Skeletal muscle satellite cell (primary cell): ENCODE data around the gene MED8. TPM values are rescaled to one million over a fixed set of nuclear protein-coding genes. Genes with fewer than 3 reads are reported as not detected.

Experiments
- H3K27me3 ChIP-seq: 2 replicates; pipeline ENCODE4 v1.7.0; 2013; ENCODE audit warnings: low read length; ENCODE audit not compliant: control insufficient read depth, insufficient read depth
- H3K36me3 ChIP-seq: 2 replicates; pipeline ENCODE4 v1.7.0; 2013; ENCODE audit warnings: mild to moderate bottlenecking, control low read depth, low read length; ENCODE audit not compliant: insufficient read depth
- H3K4me1 ChIP-seq: 2 replicates; pipeline ENCODE4 v1.7.0; 2013; ENCODE audit warnings: low read length; ENCODE audit not compliant: control insufficient read depth, insufficient read depth
- H3K4me2 ChIP-seq: 2 replicates; pipeline ENCODE4 v1.7.0; 2013; ENCODE audit warnings: mild to moderate bottlenecking, low read length
- H3K4me3 ChIP-seq: 2 replicates; pipeline ENCODE4 v1.7.0; 2013; ENCODE audit warnings: low read length
- H3K9ac ChIP-seq: 2 replicates; pipeline ENCODE4 v1.7.0; 2013; ENCODE audit warnings: mild to moderate bottlenecking, low read depth, low read length, moderate library complexity
- H3K9me3 ChIP-seq: replicated peaks from 2 replicates; pipeline ENCODE4 v1.7.0; 2013; ENCODE audit warnings: mild to moderate bottlenecking, control low read depth, low read length
- total RNA-seq: library from RNA; depleted of rRNA; stranded (reverse); fragments of >200 nt; gene quantifications from 2 replicates; pipeline ENCODE4 v1.2.3, GENCODE V29; 2012; rRNA removed

MED8 gene
- total RNA-seq = 56.3 and 59.2 TPM in 2 replicates

DNA sequence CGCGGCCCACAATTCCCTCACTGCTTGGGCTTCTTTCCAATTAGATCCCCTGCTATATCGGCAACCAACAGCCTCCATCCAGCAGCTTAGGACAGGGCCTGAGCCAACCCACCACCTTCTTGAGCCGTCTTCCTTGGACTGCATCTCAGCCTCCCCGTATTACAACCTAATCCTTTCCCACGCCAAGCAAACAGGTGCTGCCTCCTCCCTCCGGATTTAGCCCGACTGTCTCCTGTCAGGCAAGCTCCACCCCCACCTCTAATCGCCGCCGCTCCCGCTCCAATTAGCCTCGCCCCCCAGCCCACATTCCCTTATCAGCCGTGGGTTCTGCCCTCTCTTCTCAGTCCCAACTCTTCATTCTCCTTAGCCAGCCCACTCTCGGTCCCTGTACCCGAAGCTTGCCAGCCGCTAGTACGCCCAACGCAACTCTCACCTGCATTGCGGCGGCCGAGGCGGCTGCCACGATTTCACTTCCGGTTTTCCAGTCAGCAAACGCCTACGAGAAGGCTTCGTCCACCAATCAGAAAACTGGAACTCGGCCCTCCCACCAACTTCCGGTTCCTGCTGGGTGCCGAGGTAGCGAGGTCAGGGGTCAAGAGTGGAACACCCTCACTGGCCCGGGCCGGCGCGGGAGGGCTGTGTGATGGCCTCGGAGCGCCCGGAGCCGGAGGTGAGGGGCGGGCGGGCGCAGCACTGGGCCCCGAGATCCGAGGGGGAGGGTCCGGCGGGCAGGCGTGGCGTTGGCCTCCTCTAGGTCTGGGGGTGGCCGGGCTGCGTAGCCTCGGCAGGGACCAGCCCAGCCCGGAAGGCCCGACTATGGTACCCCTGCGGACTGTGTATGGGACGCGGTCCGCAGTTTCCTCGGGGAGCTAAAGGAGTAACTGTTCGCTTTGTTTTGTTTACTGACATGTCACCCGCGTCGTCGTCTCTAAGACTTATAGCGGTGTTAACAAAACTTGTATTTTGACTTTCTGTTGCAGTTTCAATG is at the start of gene MED8, which contains the start of gene SZT2:
MED8 (minus strand) TSS at position 475 of the 988 bp plus-strand sequence; CDS start at position 439, 36 bp downstream.
SZT2 (plus strand) TSS at position 574 of the 988 bp plus-strand sequence; CDS start at position 644, 70 bp downstream.
- H3K27me3 ChIP-seq = no peaks in the 10 kb centered on the region
- peaks cover 34% of the 10 kb centered on the region for H3K36me3 ChIP-seq
- H3K4me3 ChIP-seq = peak within 1 kb of the TSS; percentile 99
- peaks cover 20% of the 10 kb centered on the region for H3K4me1 ChIP-seq
- H3K4me2 ChIP-seq = peak within 1 kb of the TSS; percentile 89
- H3K9ac ChIP-seq = peak within 1 kb of the TSS; percentile 96
- no peaks in the 10 kb centered on the region for H3K9me3 ChIP-seq

DNA sequence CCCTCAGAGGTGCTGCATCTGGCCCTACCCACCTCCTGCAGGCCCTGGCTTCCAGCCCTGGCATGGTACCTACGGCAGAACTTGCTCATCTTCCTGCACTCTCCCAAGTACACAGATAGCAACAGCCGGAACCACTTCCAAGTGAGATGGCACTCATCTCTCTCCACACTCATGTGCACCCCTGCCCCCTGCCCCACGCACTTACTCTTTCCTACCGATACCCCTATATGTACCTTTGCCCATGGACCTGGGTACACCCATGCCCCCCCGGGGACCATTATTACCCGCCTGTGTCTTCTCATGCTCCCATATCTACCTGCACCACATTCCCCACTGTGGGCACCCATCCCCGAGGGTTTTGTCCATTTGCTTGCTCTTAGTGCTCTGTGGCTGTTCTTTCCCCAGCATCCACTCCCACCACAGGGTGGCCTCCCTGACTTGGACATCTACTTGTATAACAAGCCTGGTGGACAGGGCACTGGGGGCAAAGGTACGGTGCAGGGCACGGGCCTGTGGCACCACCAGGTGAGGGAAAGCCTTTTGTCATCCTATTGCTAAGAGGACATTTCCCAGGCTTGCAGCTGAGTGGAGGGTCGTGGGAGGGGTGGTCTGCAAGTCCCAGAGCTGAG is 49.5 kb upstream of the MED8 start:
- no peaks in the 10 kb centered on the region for H3K9me3 ChIP-seq
- H3K4me2 ChIP-seq = no peak overlapping the region
- peaks cover 76% of the 10 kb centered on the region for H3K36me3 ChIP-seq
- no peak overlapping the region for H3K9ac ChIP-seq
- no peak overlapping the region for H3K4me3 ChIP-seq
- no peaks in the 10 kb centered on the region for H3K4me1 ChIP-seq
- H3K27me3 ChIP-seq = no peaks in the 10 kb centered on the region

DNA sequence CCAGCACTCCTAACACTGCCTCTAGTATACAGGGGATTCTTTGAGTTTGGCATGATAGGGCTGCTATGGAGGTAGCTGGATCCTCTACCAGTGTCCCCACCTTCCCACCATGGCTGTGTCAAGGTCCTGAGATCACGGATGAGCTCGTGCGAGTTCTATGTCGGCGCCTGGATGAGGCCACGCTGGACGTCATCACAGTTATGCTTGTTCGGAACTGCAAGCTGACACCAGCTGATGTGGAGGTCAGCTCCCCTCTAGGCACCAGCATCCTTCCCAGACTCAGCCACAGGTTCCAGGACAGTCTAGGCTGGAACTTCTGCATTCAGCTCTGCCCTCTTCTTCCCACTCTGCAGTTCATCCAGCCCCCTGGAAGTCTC is 49.0 kb upstream of the MED8 start:
- no peaks in the 10 kb centered on the region for H3K9me3 ChIP-seq
- H3K4me2 ChIP-seq = no peak overlapping the region
- H3K27me3 ChIP-seq = no peaks in the 10 kb centered on the region
- H3K4me1 ChIP-seq = no peaks in the 10 kb centered on the region
- H3K4me3 ChIP-seq = no peak overlapping the region
- no peak overlapping the region for H3K9ac ChIP-seq
- H3K36me3 ChIP-seq = peaks cover 76% of the 10 kb centered on the region

GRCh38 chr1:43438006-43438405 is 48.4 kb upstream of the MED8 start:
- no peak overlapping the region for H3K9ac ChIP-seq
- H3K36me3 ChIP-seq = peaks cover 74% of the 10 kb centered on the region

DNA sequence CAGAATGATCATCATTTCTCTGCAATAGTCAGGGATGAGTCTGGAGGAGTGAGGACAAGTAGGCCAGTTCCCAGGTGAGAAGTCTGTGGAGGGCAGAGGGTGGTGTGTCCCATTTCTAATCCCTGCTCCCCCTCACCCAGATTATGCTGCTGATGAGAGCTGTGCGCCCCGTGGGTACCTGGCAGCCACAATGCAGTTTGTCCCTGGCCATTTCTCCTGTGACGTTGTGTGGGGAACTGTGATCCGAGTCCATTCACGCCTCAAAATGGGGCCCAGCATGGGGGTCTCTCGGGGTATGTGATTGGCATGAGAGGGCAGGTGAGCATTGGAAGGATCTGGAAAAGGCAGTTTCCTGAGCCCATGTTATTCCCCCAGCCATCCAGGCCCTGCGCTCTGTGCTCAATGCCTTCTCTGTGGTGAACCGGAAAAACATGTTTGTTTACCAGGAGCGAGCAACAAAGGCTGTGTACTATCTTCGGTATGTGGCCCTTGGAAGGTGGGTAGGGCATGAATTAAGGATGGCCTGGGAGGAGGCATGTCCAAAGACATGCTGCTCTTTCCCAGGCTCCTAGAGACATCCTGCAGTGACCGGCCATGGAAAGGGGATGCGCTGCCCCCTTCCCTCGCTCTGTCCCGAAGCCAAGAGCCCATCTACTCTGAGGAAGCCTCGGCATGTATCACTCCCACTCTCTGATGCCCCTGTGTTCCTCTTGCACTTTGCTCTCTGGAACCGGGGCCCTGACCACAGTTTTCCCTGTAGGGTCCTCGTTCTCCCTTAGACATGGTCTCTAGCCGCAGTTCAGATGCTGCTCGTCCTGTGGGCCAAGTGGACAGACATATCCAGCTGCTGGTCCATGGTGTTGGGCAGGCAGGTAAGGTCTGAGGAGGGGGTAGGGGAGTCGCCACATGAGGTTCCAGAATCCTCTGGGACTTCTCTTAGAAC is 47.7 kb upstream of the MED8 start:
- Histone ChIP-seq H3K9ac (no peak overlapping the region), H3K36me3 (peaks cover 74% of the 10 kb centered on the region), H3K9me3 (no peaks in the 10 kb centered on the region), H3K27me3 (no peaks in the 10 kb centered on the region), H3K4me3 (no peak overlapping the region), H3K4me2 (no peak overlapping the region), H3K4me1 (no peaks in the 10 kb centered on the region)

More at GRCh38 chr1:43438006-43438405, 48.4 kb upstream of the MED8 start:
- no peak overlapping the region for H3K4me3 ChIP-seq
- H3K4me2 ChIP-seq = no peak overlapping the region
- no peaks in the 10 kb centered on the region for H3K4me1 ChIP-seq
- no peaks in the 10 kb centered on the region for H3K9me3 ChIP-seq
- no peaks in the 10 kb centered on the region for H3K27me3 ChIP-seq

DNA sequence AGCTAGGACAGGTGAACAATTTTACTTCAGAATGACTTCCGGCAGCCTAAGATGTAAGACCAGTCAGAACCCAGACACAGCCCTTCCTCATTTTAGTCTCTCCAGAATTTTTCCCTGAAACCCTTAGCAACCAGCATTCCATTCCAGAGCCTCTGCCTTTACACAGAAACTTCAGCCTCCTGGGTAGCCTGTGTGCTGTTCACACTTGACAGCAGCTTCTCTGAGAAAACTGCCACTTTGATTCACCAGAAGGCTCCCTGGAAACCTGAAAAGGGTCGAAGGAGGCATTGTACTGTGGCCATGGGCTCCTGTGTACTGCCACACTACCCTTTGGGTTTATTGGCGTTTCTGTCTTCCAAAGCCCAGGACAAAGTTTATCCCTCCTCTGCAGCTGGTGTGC is 46.8 kb upstream of the MED8 start:
- H3K36me3 ChIP-seq = peaks cover 80% of the 10 kb centered on the region
- no peak overlapping the region for H3K4me2 ChIP-seq
- no peak overlapping the region for H3K9ac ChIP-seq

DNA sequence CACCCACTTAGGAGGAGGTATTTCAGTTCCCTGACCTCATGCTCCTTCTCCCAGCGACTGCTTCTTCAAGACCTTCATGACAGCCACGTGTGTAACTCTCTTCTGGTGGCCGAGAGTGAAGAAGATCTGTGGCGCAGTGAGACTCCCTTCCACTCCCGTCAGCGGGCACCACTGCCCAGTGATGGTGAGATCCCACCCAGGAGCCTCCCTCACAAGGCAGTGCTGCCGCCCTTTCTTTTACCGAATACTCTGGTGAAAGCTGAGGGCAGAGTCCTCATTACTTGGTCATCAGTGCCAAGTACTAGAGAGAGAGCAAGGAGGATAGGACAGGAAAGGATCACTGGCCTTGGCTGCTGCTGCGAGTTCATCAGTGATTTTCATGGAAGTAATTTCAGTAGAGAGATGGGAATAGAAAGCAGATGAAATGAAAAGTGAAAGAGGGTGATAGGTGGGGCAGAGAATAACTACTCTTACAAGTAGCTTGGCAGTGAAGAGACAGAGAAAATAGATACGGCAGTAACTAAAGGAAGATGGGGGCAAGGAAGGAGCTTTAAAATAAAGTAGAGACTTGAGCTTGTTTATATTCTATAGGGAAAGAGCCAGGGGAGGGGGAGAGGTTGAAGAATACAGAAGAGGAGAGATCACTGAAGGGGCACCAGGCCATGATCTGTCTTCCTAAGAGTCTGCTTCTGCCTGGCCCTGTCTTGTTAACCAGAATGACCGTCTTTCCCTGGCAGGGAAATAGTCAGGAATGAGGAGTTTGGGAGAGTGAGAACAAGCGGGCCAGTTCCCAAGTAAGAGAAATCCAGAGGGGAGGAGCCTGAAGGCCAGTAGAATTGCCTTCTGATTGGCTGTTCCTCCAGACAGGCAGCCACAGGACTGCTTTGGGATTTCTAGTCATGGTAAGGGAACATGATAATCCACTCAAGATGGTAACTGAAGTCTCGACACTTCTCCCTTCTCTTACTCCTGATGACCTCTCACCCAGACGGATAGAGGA is 45.8 kb upstream of the MED8 start:
- Histone ChIP-seq H3K9ac (no peak overlapping the region), H3K9me3 (no peaks in the 10 kb centered on the region), H3K4me3 (no peak overlapping the region), H3K27me3 (no peaks in the 10 kb centered on the region), H3K36me3 (peaks cover 82% of the 10 kb centered on the region), H3K4me1 (no peaks in the 10 kb centered on the region), H3K4me2 (no peak overlapping the region)

More for the DNA sequence above, 46.8 kb upstream of the MED8 start:
- Histone ChIP-seq H3K4me1 (no peaks in the 10 kb centered on the region), H3K4me3 (no peak overlapping the region), H3K27me3 (no peaks in the 10 kb centered on the region), H3K9me3 (no peaks in the 10 kb centered on the region)

GRCh38 chr1:43434256-43434655 is 44.7 kb upstream of the MED8 start:
- Histone ChIP-seq H3K9me3 (no peaks in the 10 kb centered on the region), H3K4me3 (no peak overlapping the region), H3K4me1 (no peaks in the 10 kb centered on the region), H3K4me2 (no peak overlapping the region), H3K9ac (no peak overlapping the region), H3K27me3 (no peaks in the 10 kb centered on the region), H3K36me3 (peaks cover 86% of the 10 kb centered on the region)

GRCh38 chr1:43432907-43433306 is 43.3 kb upstream of the MED8 start:
- Histone ChIP-seq H3K4me2 (no peak overlapping the region), H3K4me1 (no peaks in the 10 kb centered on the region), H3K4me3 (no peak overlapping the region), H3K9me3 (no peaks in the 10 kb centered on the region), H3K36me3 (peaks cover 90% of the 10 kb centered on the region), H3K9ac (no peak overlapping the region), H3K27me3 (no peaks in the 10 kb centered on the region)

DNA sequence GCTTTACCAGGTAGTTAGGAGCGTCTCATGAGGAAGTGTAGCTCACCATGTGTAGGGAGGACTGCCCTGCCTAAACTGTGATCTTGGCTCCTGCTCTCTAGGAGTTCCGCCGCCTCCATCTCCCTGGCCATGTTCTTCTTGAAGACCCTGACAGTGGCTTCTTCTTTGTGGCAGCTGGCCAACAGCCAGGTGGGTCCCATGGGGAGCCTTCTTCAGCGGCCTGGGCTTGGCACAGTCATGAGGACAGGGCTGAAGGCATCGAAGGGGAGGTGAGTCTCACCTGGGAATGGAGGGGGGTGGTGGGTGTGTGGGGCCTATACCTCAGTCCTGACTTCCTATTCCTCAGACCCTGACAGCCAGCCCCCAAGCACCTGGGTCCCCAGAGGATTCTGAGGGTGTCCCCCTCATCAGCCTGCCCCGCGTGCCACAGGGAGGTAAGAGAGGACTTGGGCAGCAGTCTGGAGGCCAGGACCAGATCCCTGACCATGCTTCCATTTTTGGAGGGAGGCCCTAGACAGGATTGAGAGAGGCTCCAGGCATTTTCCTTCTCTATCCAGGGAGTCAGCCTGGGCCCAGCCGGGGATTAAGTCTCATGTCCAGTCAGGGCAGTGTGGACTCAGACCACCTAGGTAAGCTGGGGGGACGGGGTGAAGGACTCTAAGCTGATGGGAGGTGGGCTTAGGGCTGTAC is 42.7 kb upstream of the MED8 start:
- no peaks in the 10 kb centered on the region for H3K4me1 ChIP-seq
- no peaks in the 10 kb centered on the region for H3K9me3 ChIP-seq
- no peaks in the 10 kb centered on the region for H3K27me3 ChIP-seq
- H3K9ac ChIP-seq = no peak overlapping the region
- H3K36me3 ChIP-seq = peaks cover 91% of the 10 kb centered on the region
- H3K4me3 ChIP-seq = no peak overlapping the region
- H3K4me2 ChIP-seq = no peak overlapping the region
